A549 (cell line): ENCODE data around the gene PDZD2. TPM values are rescaled to one million over a fixed set of nuclear protein-coding genes. Genes with fewer than 3 reads are reported as not detected.

Source experiments
- ATAC-seq, 2 experiments: fragments of 200-7000 bp in 1 of 2; fragments of >200 bp in 1 of 2; cut with Nextera tagmentation in 1 of 2; cut with Tn5 transposase in 1 of 2; 3 replicates each; pipeline versions ENCODE4 v1.8.0 to v1.9.1; 2018 to 2020; ENCODE audit warnings: mild to moderate bottlenecking in 1 of 2, moderate library complexity in 1 of 2
- CTCF ChIA-PET: fragments of 300-600 bp; sonication (Branson Sonifier 250); formaldehyde crosslinking; extraction: SDS; loops from one replicate; lab custom pipeline; 2021; ENCODE audit warnings: antibody characterized with exemption, inconsistent platforms; lab: Yijun Ruan, JAX
- POLR2A ChIA-PET: fragments of 350-600 bp; formaldehyde crosslinking; extraction: SDS; loops from one replicate; lab custom pipeline; 2021; ENCODE audit warnings: antibody characterized with exemption, inconsistent platforms; lab: Yijun Ruan, JAX
- DNase-seq, 2 experiments: peaks; one replicate each; pipeline versions ENCODE4 v3.0.0 to v3.0.0-alpha.2; 2011 to 2016; ENCODE audit warnings: low read depth in 1 of 2, low spot score in 1 of 2
- FAIRE-seq: peaks from 2 replicates; lab custom pipeline; 2011; peaks lifted over from hg19 to GRCh38; lab: Jason Lieb, UNC
- H3K27ac ChIP-seq, 2 experiments: fragments of >200 bp; sonication (Bioruptor Twin); formaldehyde crosslinking; 3 replicates each; pipeline ENCODE4 v1.5.1; 2016 to 2017
- H3K4me1 ChIP-seq: fragments of >200 bp; sonication (Bioruptor Twin); formaldehyde crosslinking; 3 replicates; pipeline ENCODE4 v1.6.1; 2016
- H3K4me2 ChIP-seq: fragments of >200 bp; sonication (Bioruptor Twin); formaldehyde crosslinking; 3 replicates; pipeline ENCODE4 v1.6.1; 2016
- H3K4me3 ChIP-seq: fragments of >200 bp; sonication (Bioruptor Twin); formaldehyde crosslinking; 3 replicates; pipeline ENCODE4 v1.5.1; 2016
- H3K9me3 ChIP-seq: fragments of >200 bp; sonication (Bioruptor Twin); formaldehyde crosslinking; 3 replicates; pipeline ENCODE4 v1.6.1; 2016
- CTCF ChIP-seq: fragments of >200 bp; sonication (Bioruptor Twin); formaldehyde crosslinking; IDR thresholded peaks from 3 replicates; pipeline ENCODE4 v1.5.1; 2016
- EHMT2 ChIP-seq: fragments of 200-600 bp; sonication (generic); IDR thresholded peaks from 2 replicates; pipeline ENCODE4 v1.6.1; 2016; ENCODE audit warnings: antibody characterized with exemption, low read depth, mild to moderate bottlenecking, moderate library complexity
- ELK1 ChIP-seq: fragments of 150-350 bp; IDR thresholded peaks from 2 replicates; pipeline ENCODE4 v1.6.1; 2014; ENCODE audit warnings: low read depth, mild to moderate bottlenecking, low read length
- HOXB5 ChIP-seq: fragments of 250-450 bp; sonication (Bioruptor Pico); IDR thresholded peaks from 2 replicates; pipeline ENCODE4 v1.5.0; 2020; ENCODE audit warnings: mild to moderate bottlenecking, moderate library complexity
- JUN ChIP-seq, 2 experiments: fragments of >200 bp; sonication (Bioruptor Twin); formaldehyde crosslinking; IDR thresholded peaks; 2 replicates in 1 of 2; 3 replicates in 1 of 2; pipeline ENCODE4 v1.6.1; 2016 to 2017
- MAFK ChIP-seq: fragments of 450-650 bp; IDR thresholded peaks from 2 replicates; pipeline ENCODE4 v1.6.1; 2014; ENCODE audit not compliant: partially characterized antibody
- NFE2L2 ChIP-seq: fragments of 150-350 bp; conservative IDR thresholded peaks from 2 replicates; pipeline ENCODE4 v1.6.1; 2014; ENCODE audit warnings: low read length
- POLR2A ChIP-seq: IDR thresholded peaks from 2 replicates; pipeline ENCODE4 v1.6.1; 2012; ENCODE audit warnings: mild to moderate bottlenecking, low read length
- RAD21 ChIP-seq, 2 experiments: fragments of >200 bp in 1 of 2; sonication (Bioruptor Twin) in 1 of 2; formaldehyde crosslinking in 1 of 2; IDR thresholded peaks in 1 of 2; conservative IDR thresholded peaks in 1 of 2; 2 replicates in 1 of 2; 3 replicates in 1 of 2; pipeline ENCODE4 v1.6.1; 2012 to 2018; ENCODE audit warnings: inconsistent platforms in 1 of 2
- REST ChIP-seq: fragments of 200-600 bp; sonication (generic); IDR thresholded peaks from 2 replicates; pipeline ENCODE4 v1.6.1; 2016; ENCODE audit warnings: antibody characterized with exemption, mild to moderate bottlenecking, moderate library complexity
- RFX5 ChIP-seq: fragments of 450-650 bp; IDR thresholded peaks from 2 replicates; pipeline ENCODE4 v1.7.1; 2014; ENCODE audit warnings: antibody characterized with exemption, mild to moderate bottlenecking, moderate library complexity
- RNF2 ChIP-seq: fragments of 200-600 bp; sonication (generic); IDR thresholded peaks from 2 replicates; pipeline ENCODE4 v1.6.1; 2016; ENCODE audit warnings: low read depth, mild to moderate bottlenecking, antibody characterized with exemption, moderate library complexity, borderline replicate concordance
- SREBF2 ChIP-seq: fragments of 450-650 bp; IDR thresholded peaks from 2 replicates; pipeline ENCODE4 v1.6.1; 2014; ENCODE audit warnings: mild to moderate bottlenecking, moderate library complexity
- USF2 ChIP-seq: fragments of 450-650 bp; IDR thresholded peaks from 2 replicates; pipeline ENCODE4 v1.6.1; 2014; ENCODE audit warnings: antibody characterized with exemption
- ZC3H11A ChIP-seq: fragments of 450-650 bp; IDR thresholded peaks from 2 replicates; pipeline ENCODE4 v1.6.1; 2014; ENCODE audit warnings: antibody characterized with exemption, mild to moderate bottlenecking
- ZFP36 ChIP-seq: fragments of 450-650 bp; IDR thresholded peaks from 2 replicates; pipeline ENCODE4 v1.6.1; 2014; ENCODE audit warnings: borderline replicate concordance; ENCODE audit not compliant: partially characterized antibody
- ZNF302 ChIP-seq: fragments of 250-450 bp; sonication (Bioruptor Pico); IDR thresholded peaks from 2 replicates; pipeline ENCODE4 v1.9.0; 2021; ENCODE audit warnings: inconsistent platforms, mild to moderate bottlenecking, moderate library complexity
- WGBS: methylation state at CpG from one replicate; pipeline ENCODE4 v1.1.6; 2017; ENCODE audit errors: missing lambda C conversion rate; 5-methylcytosine and 5-hydroxymethylcytosine counted together
- polyA plus RNA-seq, 4 experiments: library from polyadenylated mRNA; depleted of rRNA in 3 of 4; stranded (reverse); fragments of >200 nt; fragmentation: RNase III in 1 of 4; extraction: RNeasy Plus Mini Kit Qiagen cat#74134 plus additional on column Dnase treatment in 1 of 4; gene quantifications; 2 replicates in 3 of 4; 3 replicates in 1 of 4; pipeline ENCODE4 v1.2.3, GENCODE V29; 2011 to 2017

PDZD2 gene
- polyA plus RNA-seq, 2 of the 4 experiments (the other 2 are of a cell fraction), result 0.06 to 0.09 TPM

GRCh38 chr5:32132757-32133156, 493.8 kb downstream of the PDZD2 start:
- H3K27ac ChIP-seq, result no peak overlapping the region
- TF ChIP-seq USF2 (no peak), EHMT2 (no peak), MAFK (no peak), POLR2A (no peak)
- TF ChIP-seq, all 56 proteins: peak for 0
- no peak for DNase-seq
- FAIRE-seq, result no peak
- ChIA-PET POLR2A (no interaction called here), CTCF (interaction anchor here (1.0 to 1.2 kb wide), 2 partner anchors 18 to 24 kb away, joined by 3 read pairs; no protein-coding TSS in a partner anchor)
- H3K4me1 ChIP-seq, result peaks cover 19% of the 10 kb centered on the region
- no peaks in the 10 kb centered on the region for H3K9me3 ChIP-seq
- no peak for ATAC-seq
- no peak overlapping the region for H3K4me3 ChIP-seq
- H3K4me2 ChIP-seq, result no peak overlapping the region

GRCh38 chr5:32135086-32135485, 496.2 kb downstream of the PDZD2 start:
- no peak overlapping the region for H3K27ac ChIP-seq
- ChIA-PET POLR2A (no interaction called here), CTCF (interaction anchor here (0.6 to 1.4 kb wide), 4 partner anchors 10 to 26 kb away, joined by 3 read pairs; no protein-coding TSS in a partner anchor)
- no peak overlapping the region for H3K4me2 ChIP-seq
- peaks cover 12% of the 10 kb centered on the region for H3K4me1 ChIP-seq
- no peak for DNase-seq
- no peak for FAIRE-seq
- H3K9me3 ChIP-seq, result no peaks in the 10 kb centered on the region
- no peak overlapping the region for H3K4me3 ChIP-seq
- WGBS, result 93% methylated on average over 1 of the region's 1 CpG
- TF ChIP-seq JUN (IDR thresholded peaks at IDR 0.05), result no peak
- no peak for TF ChIP-seq HOXB5
- TF ChIP-seq SREBF2, result no peak
- TF ChIP-seq RNF2, result no peak
- no peak for TF ChIP-seq REST
- TF ChIP-seq RFX5, result no peak
- TF ChIP-seq CTCF, result no peak
- TF ChIP-seq ELK1, result no peak
- no peak for TF ChIP-seq ZFP36
- no peak for TF ChIP-seq NFE2L2
- no peak for TF ChIP-seq ZNF302 (CRISPR knock-in tag)
- TF ChIP-seq RAD21 (conservative IDR thresholded peaks at IDR 0.05 in 1 of 2, IDR thresholded peaks at IDR 0.05 in 1 of 2), result no peak
- no peak for TF ChIP-seq MAFK
- no peak for TF ChIP-seq ZC3H11A
- no peak for ATAC-seq
